GM18519 (cell line): Measurements from ENCODE around the gene SPRY4.

Source experiments
- ATAC-seq: cut with Tn5 transposase; IDR thresholded peaks from one replicate; pipeline ENCODE4 v1.9.1; 2021; ENCODE audit warnings: mild to moderate bottlenecking, moderate library complexity; ENCODE audit not compliant: unreplicated experiment, low FRiP score

SPRY4 gene

GRCh38 chr5:142295960-142296860 is 28.6 kb downstream of the SPRY4 start:
- ATAC-seq: no peak

- ATAC-seq: no peak
Measured at GRCh38 chr5:142295084-142295758, 29.6 kb downstream of the SPRY4 start.

- ATAC-seq: no peak
Measured at GRCh38 chr5:142293486-142293885, 31.3 kb downstream of the SPRY4 start.

GRCh38 chr5:142292808-142293207 is 32.0 kb downstream of the SPRY4 start:
- ATAC-seq: no peak

- no peak for ATAC-seq
Measured at GRCh38 chr5:142292249-142292648, 32.6 kb downstream of the SPRY4 start.

GRCh38 chr5:142290577-142291299 is 34.1 kb downstream of the SPRY4 start:
- ATAC-seq: no peak

GRCh38 chr5:142289708-142290576 is 34.9 kb downstream of the SPRY4 start:
- no peak for ATAC-seq

- no peak for ATAC-seq
Measured at GRCh38 chr5:142287973-142288313, 36.9 kb downstream of the SPRY4 start.

GRCh38 chr5:142287096-142287972 is 37.5 kb downstream of the SPRY4 start:
- ATAC-seq: no peak

GRCh38 chr5:142286111-142286510 is 38.7 kb downstream of the SPRY4 start:
- ATAC-seq: no peak

- no peak for ATAC-seq
Measured at GRCh38 chr5:142283304-142283703, 41.5 kb downstream of the SPRY4 start.

- ATAC-seq: no peak
Measured at GRCh38 chr5:142281966-142282365, 42.9 kb downstream of the SPRY4 start.

GRCh38 chr5:142281008-142281367 is 43.8 kb downstream of the SPRY4 start:
- ATAC-seq: no peak

GRCh38 chr5:142280066-142281007 is 44.5 kb downstream of the SPRY4 start:
- no peak for ATAC-seq

- ATAC-seq: no peak
Measured at GRCh38 chr5:142278627-142279026, 46.2 kb downstream of the SPRY4 start.

- no peak for ATAC-seq
Measured at GRCh38 chr5:142277796-142278195, 47.0 kb downstream of the SPRY4 start.

GRCh38 chr5:142276517-142276916 is 48.3 kb downstream of the SPRY4 start:
- no peak for ATAC-seq

- no peak for ATAC-seq
Measured at GRCh38 chr5:142275496-142275895, 49.3 kb downstream of the SPRY4 start.
